GM19467 (cell line): ENCODE data around the gene ZNF524.

Experiments
- ATAC-seq: cut with Tn5 transposase; IDR thresholded peaks from one replicate; pipeline ENCODE4 v1.9.1; 2021; ENCODE audit warnings: mild to moderate bottlenecking, moderate library complexity; ENCODE audit not compliant: unreplicated experiment

The ZNF524 gene

GRCh38 chr19:55641426-55642152 is 41.5 kb downstream of the ZNF524 start:
- ATAC-seq: no peak

- no peak for ATAC-seq
Observed at GRCh38 chr19:55642153-55643002, 42.3 kb downstream of the ZNF524 start.

GRCh38 chr19:55643003-55643886 is 43.2 kb downstream of the ZNF524 start, which contains the start of gene ZNF581:
ZNF581 (plus strand) TSS chr19:55643649; CDS start chr19:55644572, 923 bp downstream.
- ATAC-seq: no peak

GRCh38 chr19:55643887-55644176 is 43.7 kb downstream of the ZNF524 start:
- ATAC-seq: no peak

- ATAC-seq: no peak
Observed at GRCh38 chr19:55644191-55644833, 44.2 kb downstream of the ZNF524 start.

- ATAC-seq: no peak
Observed at GRCh38 chr19:55644842-55645511, 44.9 kb downstream of the ZNF524 start.

GRCh38 chr19:55645512-55645881 is 45.4 kb downstream of the ZNF524 start:
- no peak for ATAC-seq

- ATAC-seq: no peak
Observed at GRCh38 chr19:55646889-55647731, 47.0 kb downstream of the ZNF524 start.

- no peak for ATAC-seq
Observed at GRCh38 chr19:55647732-55648584, 47.9 kb downstream of the ZNF524 start, which contains the start of gene CCDC106. CCDC106 (plus strand) TSS chr19:55648212; CDS start chr19:55649047, 835 bp downstream.

GRCh38 chr19:55648585-55649267 is 48.6 kb downstream of the ZNF524 start:
- no peak for ATAC-seq

GRCh38 chr19:55649268-55650125 is 49.4 kb downstream of the ZNF524 start:
- no peak for ATAC-seq

- no peak for ATAC-seq
Observed at GRCh38 chr19:55650126-55650557, 50.1 kb downstream of the ZNF524 start.

- ATAC-seq: no peak
Observed at GRCh38 chr19:55650602-55651230, 50.6 kb downstream of the ZNF524 start.

GRCh38 chr19:55651236-55651635 is 51.1 kb downstream of the ZNF524 start:
- ATAC-seq: no peak

- ATAC-seq: no peak
Observed at GRCh38 chr19:55652311-55653128, 52.4 kb downstream of the ZNF524 start.
